ENCODE data around the gene NAMPT.
"Not testable (repeated sequence)": the region's sequence is repeated elsewhere in the genome, so short reads cannot be mapped to it uniquely, and the experiment has no call there.

Gene NAMPT

GRCh38 chr7:106216517-106216922 is 68.3 kb downstream of the NAMPT start:
- H3K4me3 ChIP-seq (ENCODE audit: low read length) = no peak overlapping the region
- no peak for TF ChIP-seq ZNF274 (IDR thresholded peaks at IDR 0.05; ENCODE audit: low read depth, low read length)

GRCh38 chr7:106215868-106216516 is 68.8 kb downstream of the NAMPT start:
- no peak overlapping the region for H3K4me3 ChIP-seq (ENCODE audit: low read length)

GRCh38 chr7:106208944-106209343 is 75.8 kb downstream of the NAMPT start:
- not testable (repeated sequence) for H3K4me3 ChIP-seq (ENCODE audit: low read length)

More at GRCh38 chr7:106215868-106216516, 68.8 kb downstream of the NAMPT start:
- no peak for TF ChIP-seq ZNF274 (IDR thresholded peaks at IDR 0.05; ENCODE audit: low read depth, low read length)

- no peak for TF ChIP-seq ZNF274 (IDR thresholded peaks at IDR 0.05; ENCODE audit: low read depth, low read length)
- H3K4me3 ChIP-seq (ENCODE audit: low read length) = no peak overlapping the region
Measured at GRCh38 chr7:106206826-106207541, 77.8 kb downstream of the NAMPT start.

- no peak for TF ChIP-seq ZNF274 (IDR thresholded peaks at IDR 0.05; ENCODE audit: low read depth, low read length)
- H3K4me3 ChIP-seq (ENCODE audit: low read length) = no peak overlapping the region
Measured at GRCh38 chr7:106205621-106206222, 79.1 kb downstream of the NAMPT start.

- H3K4me3 ChIP-seq (ENCODE audit: low read length) = no peak overlapping the region
- no peak for TF ChIP-seq ZNF274 (IDR thresholded peaks at IDR 0.05; ENCODE audit: low read depth, low read length)
Measured at GRCh38 chr7:106203473-106203872, 81.3 kb downstream of the NAMPT start.

- H3K4me3 ChIP-seq (ENCODE audit: low read length) = no peak overlapping the region
Measured at GRCh38 chr7:106201164-106201563, 83.6 kb downstream of the NAMPT start.

GRCh38 chr7:106199813-106200364 is 84.9 kb downstream of the NAMPT start:
- H3K4me3 ChIP-seq (ENCODE audit: low read length) = no peak overlapping the region
- no peak for TF ChIP-seq ZNF274 (IDR thresholded peaks at IDR 0.05; ENCODE audit: low read depth, low read length)

More at GRCh38 chr7:106201164-106201563, 83.6 kb downstream of the NAMPT start:
- TF ChIP-seq ZNF274 (IDR thresholded peaks at IDR 0.05; ENCODE audit: low read depth, low read length) = no peak

- no peak for TF ChIP-seq ZNF274 (IDR thresholded peaks at IDR 0.05; ENCODE audit: low read depth, low read length)
- no peak overlapping the region for H3K4me3 ChIP-seq (ENCODE audit: low read length)
Measured at GRCh38 chr7:106199024-106199423, 85.8 kb downstream of the NAMPT start.
